Smooth muscle cell (in vitro differentiated cells): ENCODE measurements around the gene GLG1. TPM values are rescaled to one million over a fixed set of nuclear protein-coding genes. Genes with fewer than 3 reads are reported as not detected.
"Not testable (repeated sequence)": the region's sequence is repeated elsewhere in the genome, so short reads cannot be mapped to it uniquely, and the experiment has no call there.

ENCODE experiments used
- DNase-seq: peaks from one replicate; lab custom pipeline; 2025; ENCODE audit not compliant: unreplicated experiment; lab: John Stamatoyannopoulos, UW
- H2AFZ ChIP-seq: fragments of 200-600 bp; sonication (generic); 2 replicates; pipeline ENCODE4 v1.6.0; 2016; ENCODE audit warnings: antibody characterized with exemption, low read depth, mild to moderate bottlenecking
- H3F3A ChIP-seq: fragments of 200-600 bp; sonication (generic); 2 replicates; pipeline ENCODE4 v1.6.0; 2017; ENCODE audit warnings: antibody characterized with exemption, low read depth
- H3K27ac ChIP-seq: fragments of 200-600 bp; sonication (generic); 2 replicates; pipeline ENCODE4 v1.5.1; 2016; ENCODE audit warnings: low read depth, mild to moderate bottlenecking
- H3K27me3 ChIP-seq: fragments of 200-600 bp; sonication (generic); 2 replicates; pipeline ENCODE4 v1.6.1; 2016; ENCODE audit warnings: low read depth, mild to moderate bottlenecking
- H3K36me3 ChIP-seq: fragments of 200-600 bp; sonication (generic); 2 replicates; pipeline ENCODE4 v1.5.1; 2016; ENCODE audit warnings: low read depth
- H3K4me1 ChIP-seq: fragments of 200-600 bp; sonication (generic); 2 replicates; pipeline ENCODE4 v1.5.1; 2016; ENCODE audit warnings: low read depth
- H3K4me2 ChIP-seq: fragments of 200-600 bp; sonication (generic); 2 replicates; pipeline ENCODE4 v1.6.0; 2016; ENCODE audit warnings: mild to moderate bottlenecking
- H3K4me3 ChIP-seq: fragments of 200-600 bp; sonication (generic); 2 replicates; pipeline ENCODE4 v1.5.1; 2016; ENCODE audit warnings: mild to moderate bottlenecking
- H3K79me2 ChIP-seq: fragments of 200-600 bp; sonication (generic); 2 replicates; pipeline ENCODE4 v1.6.0; 2016; ENCODE audit warnings: low read depth, mild to moderate bottlenecking
- H3K9ac ChIP-seq: fragments of 200-600 bp; sonication (generic); 2 replicates; pipeline ENCODE4 v1.6.0; 2016; ENCODE audit warnings: low read depth
- H3K9me3 ChIP-seq: fragments of 200-600 bp; sonication (generic); replicated peaks from 2 replicates; pipeline ENCODE4 v1.5.1; 2016; ENCODE audit warnings: low read depth
- H4K20me1 ChIP-seq: fragments of 200-600 bp; sonication (generic); 2 replicates; pipeline ENCODE4 v1.6.0; 2016; ENCODE audit warnings: low read depth
- CTCF ChIP-seq: fragments of 200-600 bp; sonication (generic); IDR thresholded peaks from 2 replicates; pipeline ENCODE4 v1.5.1; 2017; ENCODE audit warnings: borderline replicate concordance, mild to moderate bottlenecking, antibody characterized with exemption; ENCODE audit not compliant: insufficient read depth, poor library complexity, severe bottlenecking
- WGBS: methylation state at CpG from one replicate; pipeline ENCODE4 v1.1.7; 2016; ENCODE audit warnings: low lambda C conversion rate; 5-methylcytosine and 5-hydroxymethylcytosine counted together
- polyA plus RNA-seq: library from polyadenylated mRNA; unstranded; fragments of >200 nt; fragmentation: Nextera tagmentation; extraction: Ambion mirVana; gene quantifications from 2 replicates; pipeline ENCODE4 v1.2.1, GENCODE V29; 2016
- total RNA-seq: library from RNA; depleted of rRNA; stranded (reverse); fragments of >200 nt; gene quantifications from 2 replicates; pipeline ENCODE4 v1.2.3, GENCODE V29; 2014

GLG1 gene
- total and polyA plus RNA-seq, 2 experiments from 2014 or later: 131 to 140 TPM

- H3K79me2 ChIP-seq: peaks cover 62% of the 10 kb centered on the region
- no peak for TF ChIP-seq CTCF
Observed at GRCh38 chr16:74556375-74556922, 50.5 kb downstream of the GLG1 start.

GRCh38 chr16:74552357-74552756 is 54.6 kb downstream of the GLG1 start:
- H3K79me2 ChIP-seq: peaks cover 31% of the 10 kb centered on the region

More at GRCh38 chr16:74556375-74556922, 50.5 kb downstream of the GLG1 start:
- DNase-seq: no peak
- H3K9me3 ChIP-seq: no peaks in the 10 kb centered on the region
- no peak overlapping the region for H3K27ac ChIP-seq
- H3K4me3 ChIP-seq: no peak overlapping the region
- WGBS: 83% methylated on average over 1 of the region's 1 CpG
- no peak overlapping the region for H3K9ac ChIP-seq
- H3K4me1 ChIP-seq: no peaks in the 10 kb centered on the region
- no peak overlapping the region for H3K4me2 ChIP-seq
- peaks cover 80% of the 10 kb centered on the region for H4K20me1 ChIP-seq
- H3K36me3 ChIP-seq: no peaks in the 10 kb centered on the region
- no peaks in the 10 kb centered on the region for H3F3A ChIP-seq
- H2AFZ ChIP-seq: no peak overlapping the region
- no peaks in the 10 kb centered on the region for H3K27me3 ChIP-seq

GRCh38 chr16:74550227-74551019 is 56.5 kb downstream of the GLG1 start:
- Histone ChIP-seq H4K20me1 (peaks cover 58% of the 10 kb centered on the region), H3K79me2 (peaks cover 22% of the 10 kb centered on the region)
- H3F3A ChIP-seq, H3K27me3 ChIP-seq, H3K4me3 ChIP-seq, H3K4me2 ChIP-seq, H3K27ac ChIP-seq, DNase-seq, H3K9me3 ChIP-seq, H3K4me1 ChIP-seq, H3K36me3 ChIP-seq, H3K9ac ChIP-seq, H2AFZ ChIP-seq: not testable (repeated sequence)
- WGBS: 97% methylated on average over 7 of the region's 7 CpGs

More at GRCh38 chr16:74552357-74552756, 54.6 kb downstream of the GLG1 start:
- peaks cover 66% of the 10 kb centered on the region for H4K20me1 ChIP-seq
- not testable (repeated sequence) for H3K9me3 ChIP-seq, H3K9ac ChIP-seq, H3K27ac ChIP-seq, H3K4me2 ChIP-seq, H3K27me3 ChIP-seq, H2AFZ ChIP-seq, DNase-seq, H3K36me3 ChIP-seq, H3F3A ChIP-seq, H3K4me1 ChIP-seq, H3K4me3 ChIP-seq
- WGBS: 99% methylated on average over 5 of the region's 6 CpGs

DNA sequence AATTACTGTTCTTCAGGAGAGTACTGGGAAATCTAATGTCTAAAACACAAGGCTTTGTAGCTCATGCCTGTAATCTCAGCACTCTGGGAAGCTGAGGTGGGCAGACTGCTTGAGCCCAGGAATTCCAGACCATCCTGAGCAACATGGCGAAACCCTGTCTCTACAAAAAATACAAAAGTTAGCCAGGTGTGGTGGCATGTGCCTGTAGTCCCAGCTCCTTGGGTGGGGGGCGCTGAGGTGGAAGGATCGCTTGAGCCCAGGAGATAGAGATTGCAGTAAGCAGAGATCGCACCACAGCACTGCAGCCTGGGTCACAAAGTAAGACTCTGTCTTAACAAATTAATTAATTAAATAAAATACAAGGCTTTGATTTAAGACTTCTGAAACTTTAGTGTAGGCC is 60.8 kb downstream of the GLG1 start:
- Histone ChIP-seq H4K20me1 (peaks cover 66% of the 10 kb centered on the region), H3K79me2 (peaks cover 19% of the 10 kb centered on the region)
- not testable (repeated sequence) for H2AFZ ChIP-seq, H3K4me2 ChIP-seq, H3K4me3 ChIP-seq, DNase-seq, H3F3A ChIP-seq, H3K27ac ChIP-seq, H3K4me1 ChIP-seq, H3K9me3 ChIP-seq, H3K9ac ChIP-seq, H3K36me3 ChIP-seq, H3K27me3 ChIP-seq
- WGBS: 95% methylated on average over 4 of the region's 4 CpGs

DNA sequence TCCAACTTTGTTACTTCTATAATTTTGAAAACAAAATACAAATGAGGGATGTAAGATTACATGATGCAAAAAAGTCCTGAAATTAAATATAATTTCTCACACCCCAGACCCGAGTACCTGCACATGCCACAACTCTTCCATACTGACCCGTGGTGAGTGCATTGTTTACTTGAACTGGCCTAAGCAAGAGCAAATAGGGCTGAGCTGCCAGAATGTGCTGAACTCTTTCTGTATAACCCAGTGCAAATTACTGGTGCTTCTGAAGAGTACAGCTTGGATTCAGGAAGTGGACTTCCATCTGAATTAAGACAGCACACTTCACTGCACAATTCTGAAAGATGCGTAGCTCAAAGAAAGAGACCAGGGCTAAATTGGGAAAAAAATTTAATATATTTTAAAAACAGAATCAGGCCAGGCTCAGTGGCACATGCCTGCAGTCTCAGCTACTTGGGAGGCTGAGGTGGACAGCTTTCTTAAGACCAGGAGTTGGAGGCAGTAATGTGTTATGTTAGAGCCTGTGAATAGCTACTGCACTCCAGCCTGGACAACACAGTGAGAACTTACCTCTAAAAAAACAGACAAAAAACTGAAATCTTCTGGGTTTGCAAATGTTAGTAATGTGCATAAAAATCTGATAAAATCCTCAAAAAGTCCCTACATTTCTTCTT is 63.9 kb downstream of the GLG1 start:
- not testable (repeated sequence) for H2AFZ ChIP-seq, H3K4me1 ChIP-seq, H3F3A ChIP-seq, H3K4me2 ChIP-seq, DNase-seq, H3K4me3 ChIP-seq, H3K27ac ChIP-seq, H3K9ac ChIP-seq, H3K9me3 ChIP-seq, H3K27me3 ChIP-seq, H3K36me3 ChIP-seq
- 79% methylated on average over 2 of the region's 3 CpGs for WGBS
- Histone ChIP-seq H3K79me2 (peaks cover 18% of the 10 kb centered on the region), H4K20me1 (peaks cover 66% of the 10 kb centered on the region)

DNA sequence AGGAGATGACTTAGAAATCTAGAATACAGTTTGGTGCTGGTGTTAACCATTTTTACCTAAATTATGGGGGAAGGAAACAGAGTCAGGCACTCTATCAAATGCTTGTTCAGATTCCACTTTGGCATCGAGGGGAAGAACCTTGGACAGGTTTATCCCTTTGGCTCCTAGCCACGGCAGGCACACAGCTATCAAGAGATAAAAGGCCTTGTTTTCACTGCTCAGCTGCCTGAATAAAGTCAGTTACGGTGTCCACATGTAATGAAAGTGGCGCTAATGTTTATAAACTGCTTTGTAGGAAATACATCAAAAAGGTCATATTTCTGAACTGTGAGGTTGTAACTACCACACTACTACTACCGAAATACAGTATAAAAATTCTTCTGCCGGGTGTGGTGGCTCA is 66.3 kb downstream of the GLG1 start:
- H2AFZ ChIP-seq, H3K9ac ChIP-seq, H3K27ac ChIP-seq, H3K4me3 ChIP-seq, H3K36me3 ChIP-seq, H3K9me3 ChIP-seq, H3K4me2 ChIP-seq, H3K27me3 ChIP-seq, H3F3A ChIP-seq, DNase-seq, H3K4me1 ChIP-seq: not testable (repeated sequence)
- Histone ChIP-seq H3K79me2 (peaks cover 12% of the 10 kb centered on the region), H4K20me1 (peaks cover 65% of the 10 kb centered on the region)
- WGBS: 72% methylated on average over 6 of the region's 6 CpGs

DNA sequence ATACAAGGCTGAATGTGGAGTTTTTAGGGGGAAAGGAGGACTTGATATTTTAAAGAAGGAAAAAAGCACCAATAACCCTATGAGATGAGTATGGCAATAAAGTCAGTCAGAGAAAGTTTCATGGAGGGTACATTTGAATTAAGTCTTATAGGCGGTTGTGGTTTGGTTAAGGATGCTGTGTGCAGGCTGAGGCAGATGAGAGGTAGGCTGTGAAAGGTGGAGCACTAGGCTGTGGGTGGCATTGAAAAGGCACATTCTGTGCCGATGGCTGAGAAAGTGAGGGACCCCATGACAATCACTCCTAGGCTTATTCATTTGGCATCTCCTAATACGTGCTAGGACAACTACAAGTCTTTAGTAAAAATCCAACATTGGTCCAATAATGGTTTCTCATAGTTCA is 68.1 kb downstream of the GLG1 start:
- not testable (repeated sequence) for H3K9ac ChIP-seq, H3K79me2 ChIP-seq, H3K9me3 ChIP-seq, H3K4me3 ChIP-seq, H3K27me3 ChIP-seq, H3F3A ChIP-seq, H3K27ac ChIP-seq, H3K36me3 ChIP-seq, H3K4me2 ChIP-seq, H2AFZ ChIP-seq, DNase-seq, H3K4me1 ChIP-seq
- peaks cover 64% of the 10 kb centered on the region for H4K20me1 ChIP-seq
- 100% methylated on average over 1 of the region's 3 CpGs for WGBS
